ENCODE measurements around the gene OTUD7B.
"Not testable (repeated sequence)": the region's sequence is repeated elsewhere in the genome, so short reads cannot be mapped to it uniquely, and the experiment has no call there.

The OTUD7B gene

GRCh38 chr1:149942885-149943284 lies 67.6 kb downstream of the OTUD7B start:
- DNase-seq = no peak

DNA sequence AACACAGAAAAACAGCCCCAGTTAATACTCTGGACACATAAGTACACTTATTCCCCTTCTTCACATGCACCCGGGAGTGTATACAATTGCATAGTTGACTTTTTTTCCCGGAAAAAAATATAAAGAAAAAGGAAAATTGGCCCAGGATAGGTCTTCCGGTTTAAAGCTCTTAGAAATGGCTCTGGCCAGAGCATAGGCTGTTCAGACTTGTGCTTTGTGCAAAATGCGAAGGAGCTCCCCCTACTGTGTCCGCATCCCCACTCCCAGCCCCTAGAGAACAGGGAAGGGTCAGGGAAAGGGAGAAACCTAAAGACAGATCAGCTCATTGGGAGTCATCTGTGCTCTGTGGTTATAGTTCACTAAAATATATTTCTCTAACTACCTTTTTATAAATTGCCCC lies 68.3 kb downstream of the OTUD7B start:
- no peak for DNase-seq

DNA sequence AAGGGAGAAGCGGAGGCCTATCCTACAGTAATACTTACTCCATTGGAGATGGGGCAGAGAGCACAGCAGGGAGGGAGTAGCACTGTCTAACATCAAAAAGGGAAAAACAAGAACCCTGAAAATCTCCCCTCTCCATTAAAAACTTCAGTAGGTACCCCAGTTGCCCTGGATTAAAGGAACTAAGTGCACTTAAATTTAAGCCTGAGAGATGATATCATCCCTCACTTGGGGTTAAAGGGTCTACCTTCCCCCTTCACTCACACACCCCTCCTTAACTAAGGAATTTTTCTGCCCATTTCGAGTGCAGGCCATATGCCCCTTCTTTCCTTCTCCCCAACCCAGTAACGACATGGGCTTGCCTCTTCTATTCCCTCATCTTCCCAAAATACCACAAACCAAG lies 70.1 kb downstream of the OTUD7B start:
- DNase-seq = no peak

GRCh38 chr1:149938668-149939003 lies 71.9 kb downstream of the OTUD7B start:
- not testable (repeated sequence) for DNase-seq

DNA sequence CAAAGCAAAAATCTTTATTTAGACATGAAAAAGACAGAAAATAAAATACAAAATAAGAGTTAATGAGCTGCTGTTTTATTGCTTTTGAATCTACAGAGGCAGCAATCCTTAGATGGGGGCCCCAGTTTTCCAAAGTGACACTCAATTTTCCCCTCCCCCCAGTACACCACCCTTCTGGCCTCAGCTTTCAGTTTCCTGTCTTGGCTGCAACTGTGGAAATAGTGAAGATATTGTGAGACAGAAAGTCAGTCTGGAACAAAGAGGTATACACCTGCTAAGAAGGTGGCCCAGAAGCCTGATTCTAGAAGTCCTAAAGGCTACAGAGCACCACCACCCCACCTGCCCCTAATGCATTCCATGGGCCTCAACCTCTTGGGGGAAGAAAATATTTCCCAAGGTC lies 72.8 kb downstream of the OTUD7B start:
- DNase-seq = no peak

GRCh38 chr1:149936992-149937705 lies 73.4 kb downstream of the OTUD7B start:
- DNase-seq = no peak

- DNase-seq = no peak
These were observed 74.1 kb downstream of the OTUD7B start, which contains the start of gene MTMR11 for GRCh38 chr1:149936170-149936991. Gene MTMR11, minus strand, starts transcription at chr1:149936879. Its CDS starts 232 bp downstream, at chr1:149936647.

- no peak for DNase-seq
These were observed 76.2 kb downstream of the OTUD7B start for GRCh38 chr1:149934356-149934755.

DNA sequence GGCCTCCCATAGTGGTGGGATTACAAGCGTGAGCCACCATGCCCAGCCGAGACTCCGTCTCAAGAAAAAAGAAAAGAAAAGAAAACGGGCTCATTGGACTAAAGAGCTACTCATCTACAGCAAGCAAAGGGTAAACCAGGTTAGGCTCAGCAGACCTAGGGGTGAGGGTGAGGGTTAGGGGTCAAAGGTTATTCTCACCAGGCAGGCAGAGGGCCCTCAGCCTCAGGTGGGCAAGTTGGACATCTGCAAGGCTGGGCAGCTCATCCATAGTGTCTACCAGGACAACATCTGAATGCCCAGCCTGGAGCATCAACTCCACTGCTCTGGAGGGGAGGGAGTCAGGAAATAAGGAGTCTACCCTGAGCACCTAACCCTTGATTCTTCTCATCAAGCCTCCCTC lies 77.3 kb downstream of the OTUD7B start:
- no peak for DNase-seq

DNA sequence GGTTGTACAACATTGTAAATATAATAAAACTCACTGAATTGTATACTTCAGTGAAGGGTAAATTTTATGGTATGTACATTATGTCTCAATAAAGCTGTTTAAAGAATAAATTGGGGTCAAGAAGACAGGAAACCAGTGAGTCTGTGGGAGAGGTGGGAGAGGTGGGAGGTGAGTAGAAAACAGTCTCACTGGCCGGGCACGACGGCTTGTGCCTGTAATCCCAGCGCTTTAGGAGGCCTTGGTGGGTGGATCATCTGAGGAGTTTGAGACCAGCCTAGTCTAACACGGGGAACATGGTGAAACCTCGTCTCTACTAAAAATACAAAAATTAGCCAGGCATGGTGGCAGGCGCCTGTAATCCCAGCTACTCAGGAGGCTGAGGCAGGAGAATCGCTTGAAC lies 78.1 kb downstream of the OTUD7B start:
- no peak for DNase-seq

DNA sequence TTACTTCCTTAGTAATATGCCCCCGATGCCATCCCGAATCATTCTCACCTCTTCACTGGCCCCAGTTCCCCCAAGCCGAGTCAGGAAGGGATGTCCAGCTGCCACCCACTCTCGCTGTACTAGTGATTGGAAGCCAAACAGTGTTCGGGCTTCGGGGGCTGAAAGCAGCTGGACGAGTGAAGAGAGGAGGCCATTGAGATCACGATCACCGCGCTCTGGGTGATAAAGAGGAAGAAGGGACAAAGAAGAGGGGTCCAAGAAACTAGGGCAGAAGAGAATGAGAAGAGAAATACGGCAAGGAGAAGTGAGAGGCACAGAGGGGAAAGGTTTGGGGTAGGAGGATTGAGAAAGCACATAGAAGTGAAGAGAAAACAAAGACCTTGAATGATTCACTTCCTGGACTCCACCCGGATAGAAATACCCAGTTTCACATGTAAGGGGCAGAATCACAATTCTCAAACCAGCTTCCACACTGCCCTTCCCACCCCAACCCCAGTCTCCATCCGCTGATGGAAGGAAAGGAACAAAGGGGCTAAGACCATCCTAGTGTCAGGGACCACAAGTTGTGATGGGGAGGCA lies 79.2 kb downstream of the OTUD7B start:
- peak in 1 of 5 donors; percentile 23 for DNase-seq

GRCh38 chr1:149929856-149930255 lies 80.7 kb downstream of the OTUD7B start:
- no peak for DNase-seq

GRCh38 chr1:149928401-149928724 lies 82.2 kb downstream of the OTUD7B start:
- DNase-seq = no peak

DNA sequence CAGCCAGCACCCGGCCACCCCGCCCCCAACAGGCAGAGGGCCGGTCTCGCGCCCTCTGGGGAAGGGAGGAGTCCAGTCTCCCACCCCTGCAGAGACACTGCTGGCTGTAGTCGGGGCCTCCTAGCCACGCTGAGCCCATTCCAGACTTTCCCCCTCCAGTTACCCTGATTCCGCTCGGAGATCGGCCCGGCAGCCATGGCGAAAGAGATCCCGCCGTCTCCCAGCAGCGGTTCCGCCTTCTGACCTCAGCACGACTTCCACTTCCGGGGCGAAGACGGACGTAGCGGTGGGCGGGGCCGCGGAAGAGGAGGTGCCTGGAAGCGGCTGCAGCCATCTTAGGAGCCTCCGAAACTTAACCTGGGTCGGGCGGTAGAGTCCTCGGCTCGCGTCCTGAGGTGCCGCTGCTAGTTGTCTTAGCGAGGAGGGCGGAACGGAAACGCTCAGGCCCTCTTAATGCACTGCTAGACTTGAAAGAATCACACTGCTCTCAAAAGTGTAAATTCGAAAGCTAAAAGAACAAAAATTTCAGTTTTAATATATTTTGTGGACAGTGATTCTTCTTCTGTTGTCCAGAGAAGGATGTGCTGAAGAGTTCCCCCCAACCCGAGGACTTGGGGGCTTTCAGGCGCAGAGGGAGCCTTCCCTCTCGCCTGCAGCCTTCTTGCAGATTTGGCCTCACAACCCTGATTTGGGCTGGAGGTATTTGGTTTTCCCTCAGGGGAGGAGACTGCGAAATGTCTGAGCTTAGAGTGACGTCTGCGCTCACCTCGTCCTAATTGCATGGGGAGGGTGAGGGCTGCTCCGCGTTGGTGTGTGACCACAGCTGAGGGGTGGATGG lies 82.7 kb downstream of the OTUD7B start, which contains the start of gene SF3B4:
SF3B4 (minus strand) TSS at position 241 of the 838 bp plus-strand sequence; CDS start at position 197, 44 bp downstream.
- peak; percentile 89 to 97 (median 93) for DNase-seq

GRCh38 chr1:149927056-149927562 lies 83.4 kb downstream of the OTUD7B start:
- no peak for DNase-seq

DNA sequence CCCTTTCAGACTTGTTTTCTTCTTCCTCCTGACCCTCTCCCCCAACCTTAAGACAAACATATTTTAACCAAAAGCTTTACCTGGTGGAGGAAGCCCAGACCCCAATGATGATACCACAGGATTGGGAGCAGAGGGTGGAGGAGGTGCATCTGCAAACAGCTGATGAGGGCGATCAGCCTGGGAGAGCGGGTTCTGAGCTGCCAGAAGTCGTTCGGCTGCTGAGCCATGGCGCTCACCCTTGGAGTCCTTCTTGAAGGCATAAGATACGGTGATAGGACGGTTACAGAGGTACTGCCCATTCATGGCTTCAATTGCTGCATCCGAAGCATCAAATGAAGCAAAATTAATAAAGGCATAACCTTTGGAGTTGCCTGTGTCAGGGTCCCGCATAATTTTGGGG lies 84.2 kb downstream of the OTUD7B start:
- no peak for DNase-seq

- no peak for DNase-seq
These were observed 84.8 kb downstream of the OTUD7B start for GRCh38 chr1:149925751-149926150.

DNA sequence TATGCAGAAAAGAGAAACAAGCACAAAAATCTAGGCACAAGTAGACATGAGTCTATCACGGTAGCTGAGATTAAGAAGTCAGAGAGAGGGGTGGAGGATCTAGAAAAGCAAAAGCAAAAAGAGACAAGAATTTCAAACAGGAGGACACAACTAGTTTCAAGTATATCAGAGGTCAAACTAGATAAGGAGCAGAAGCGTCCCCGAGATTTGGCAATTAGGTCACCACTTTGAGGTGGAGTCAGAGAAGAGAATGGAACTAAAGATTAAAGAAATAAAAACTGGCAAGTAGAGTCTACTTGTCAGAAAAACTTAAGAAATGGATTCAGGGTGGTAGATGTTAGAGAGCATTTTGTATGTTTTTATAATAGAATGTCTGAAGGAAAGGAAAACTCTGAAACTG lies 85.2 kb downstream of the OTUD7B start:
- no peak for DNase-seq

- DNase-seq = no peak
These were observed 86.9 kb downstream of the OTUD7B start for GRCh38 chr1:149923626-149924025.

DNA sequence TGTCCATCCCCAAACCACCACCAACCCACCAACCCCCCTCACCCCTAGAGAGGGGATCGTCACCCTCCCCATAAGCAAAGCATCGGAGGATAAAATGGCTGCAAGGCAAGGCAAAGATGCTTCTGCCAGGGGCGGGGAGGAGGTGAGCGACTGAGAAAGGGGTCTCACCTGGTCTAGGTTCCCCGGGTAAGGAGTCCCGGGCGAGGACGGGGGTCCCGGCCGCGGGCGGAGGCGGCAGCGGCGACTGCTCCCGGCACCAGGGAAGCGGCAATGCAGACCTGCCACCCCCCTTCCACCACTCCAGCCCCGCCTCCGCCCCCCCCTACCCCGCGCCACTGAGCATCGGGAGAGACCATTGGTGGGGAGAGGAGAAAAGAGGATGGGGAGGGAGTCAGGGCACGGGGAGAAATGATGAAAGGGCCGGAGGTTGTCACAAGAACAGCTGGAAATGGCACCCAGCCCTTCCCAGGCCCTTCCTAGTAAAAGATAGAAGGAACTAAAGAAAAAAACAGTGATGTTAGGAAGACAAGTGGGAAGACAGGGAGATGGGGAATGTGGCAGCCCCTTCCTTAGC lies 92.9 kb downstream of the OTUD7B start, which contains the start of gene SV2A:
SV2A (minus strand) TSS at position 274 of the 574 bp plus-strand sequence. CDS start 4,004 bp downstream, outside the sequence.
- DNase-seq = peak; percentile 20 to 50 (median 32)

DNA sequence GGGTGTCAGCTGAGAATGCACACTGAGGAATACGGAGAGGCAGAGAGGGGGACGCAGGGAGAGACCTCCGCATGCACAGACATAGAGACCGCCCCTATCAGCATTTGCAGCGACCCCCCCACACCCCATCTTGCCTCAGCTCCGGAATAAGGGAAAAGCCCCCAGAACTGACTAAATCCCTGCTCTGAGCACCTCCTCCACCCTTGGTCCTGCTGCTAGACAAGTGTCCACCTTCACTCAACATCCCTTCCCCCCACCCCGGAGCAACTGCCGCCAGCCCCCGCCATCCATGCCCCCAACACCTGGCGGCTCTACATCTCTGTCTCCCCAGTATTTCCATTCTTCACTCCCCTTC lies 93.7 kb downstream of the OTUD7B start:
- DNase-seq = no peak

DNA sequence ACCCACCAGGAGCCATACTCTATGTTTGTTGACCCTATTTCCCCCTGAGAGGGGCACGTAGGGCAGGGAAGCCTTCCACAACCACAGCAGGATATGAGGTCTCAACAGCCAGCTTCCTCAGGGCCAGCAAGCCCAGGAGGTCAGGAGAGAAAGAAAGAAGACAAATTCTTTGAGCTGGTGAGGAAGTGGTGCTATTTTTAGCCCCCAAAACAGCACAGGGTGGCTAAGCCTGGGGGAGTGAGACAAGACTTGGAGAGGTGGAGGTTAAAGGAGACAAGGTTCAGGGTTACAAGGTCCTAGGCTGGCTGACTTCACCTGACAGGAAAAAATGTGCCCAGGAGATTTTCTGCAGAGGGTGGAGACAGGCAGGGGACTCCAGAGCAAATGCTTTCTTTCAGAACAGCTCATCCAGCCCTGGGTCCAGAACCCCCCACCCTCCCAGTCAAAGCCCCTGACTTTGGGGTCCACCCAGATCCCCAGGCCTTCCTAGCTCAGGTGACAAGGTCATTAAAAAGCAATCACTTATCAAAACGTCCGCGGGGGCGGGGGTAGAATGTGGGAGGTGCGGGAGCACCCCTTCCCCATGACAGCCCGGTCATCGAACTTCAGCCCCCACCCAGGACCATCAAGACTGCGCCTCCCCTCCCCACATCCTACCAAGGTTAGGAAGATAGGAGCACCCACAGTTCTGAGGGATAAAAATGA lies 94.2 kb downstream of the OTUD7B start:
- no peak for DNase-seq

Data from T-helper 1 cell (primary cell).